H1 (cell line): ENCODE data around the gene GRIN3A. TPM values are rescaled to one million over a fixed set of nuclear protein-coding genes. Genes with fewer than 3 reads are reported as not detected.

ENCODE experiments used
- CTCF ChIA-PET: fragments of 300-600 bp; sonication (Branson Sonifier 250); formaldehyde crosslinking; loops from one replicate; lab custom pipeline; 2021; ENCODE audit not compliant: partially characterized antibody; lab: Charles Lee
- POLR2A ChIA-PET: fragments of 300-600 bp; sonication (Branson Sonifier 250); formaldehyde crosslinking; loops from one replicate; lab custom pipeline; 2021; ENCODE audit warnings: inconsistent platforms; ENCODE audit not compliant: partially characterized antibody; lab: Charles Lee
- DNase-seq, 2 experiments: peaks; one replicate each; pipeline versions ENCODE4 v3.0.0 to v3.0.0-alpha.2; 2010 to 2022; ENCODE audit warnings: low spot score in 2 of 2, low read depth in 1 of 2, mixed read lengths in 1 of 2
- FAIRE-seq: peaks from 2 replicates; lab custom pipeline; 2011; peaks lifted over from hg19 to GRCh38; lab: Jason Lieb, UNC
- H2AFZ ChIP-seq: 2 replicates; pipeline ENCODE4 v1.8.1; 2012; ENCODE audit warnings: low read length, inconsistent platforms
- H2AK5ac ChIP-seq: 2 replicates; pipeline ENCODE4 v1.6.1; 2013; ENCODE audit warnings: low read depth, low read length
- H2BK120ac ChIP-seq: replicated peaks from 2 replicates; pipeline ENCODE3; 2013; ENCODE audit warnings: low read depth, low read length, inconsistent platforms
- H2BK12ac ChIP-seq: 2 replicates; pipeline ENCODE4 v1.6.1; 2013; ENCODE audit warnings: low read depth, low read length
- H2BK15ac ChIP-seq: 2 replicates; pipeline ENCODE4 v1.6.1; 2013; ENCODE audit warnings: low read length
- H2BK20ac ChIP-seq: 2 replicates; pipeline ENCODE4 v1.6.1; 2013; ENCODE audit warnings: low read length
- H2BK5ac ChIP-seq: 2 replicates; pipeline ENCODE4 v1.6.1; 2013; ENCODE audit warnings: low read depth, low read length
- H3K14ac ChIP-seq: 2 replicates; pipeline ENCODE4 v1.6.1; 2013; ENCODE audit warnings: inconsistent platforms; ENCODE audit not compliant: insufficient read length
- H3K18ac ChIP-seq: 2 replicates; pipeline ENCODE4 v1.6.1; 2013; ENCODE audit warnings: low read length; ENCODE audit errors: extremely low read depth
- H3K23ac ChIP-seq: 2 replicates; pipeline ENCODE4 v1.6.1; 2013; ENCODE audit warnings: inconsistent platforms; ENCODE audit not compliant: insufficient read length
- H3K23me2 ChIP-seq: 2 replicates; pipeline ENCODE4 v1.6.1; 2013; ENCODE audit warnings: low read depth, low read length
- H3K27ac ChIP-seq: 2 replicates; pipeline ENCODE4 v1.6.1; 2011; ENCODE audit warnings: low read depth, low read length, inconsistent platforms
- H3K27me3 ChIP-seq, 4 experiments: replicated peaks in 1 of 4; 1 replicate in 1 of 4; 2 replicates in 3 of 4; pipeline versions ENCODE4 v1.6.1 to v1.8.1; 2011 to 2013; ENCODE audit warnings: low read length in 3 of 4, mild to moderate bottlenecking in 3 of 4, inconsistent platforms in 2 of 4, mixed read lengths in 2 of 4, moderate library complexity in 1 of 4; ENCODE audit not compliant: control insufficient read depth in 3 of 4, insufficient read depth in 3 of 4; ENCODE audit errors: extremely low read depth in 1 of 4
- H3K36me3 ChIP-seq, 4 experiments: 2 replicates each; pipeline versions ENCODE4 v1.6.1 to v1.8.1; 2011 to 2013; ENCODE audit warnings: mild to moderate bottlenecking in 4 of 4, low read length in 3 of 4, moderate library complexity in 2 of 4, control low read depth in 1 of 4, inconsistent platforms in 1 of 4; ENCODE audit not compliant: insufficient read depth in 4 of 4, control insufficient read depth in 2 of 4
- H3K4ac ChIP-seq: replicated peaks from 2 replicates; pipeline ENCODE3; 2013; ENCODE audit warnings: low read length, low read depth, mixed read lengths, inconsistent platforms; ENCODE audit not compliant: insufficient read length
- H3K4me1 ChIP-seq, 4 experiments: replicated peaks in 1 of 4; 1 replicate in 1 of 4; 2 replicates in 3 of 4; pipeline versions ENCODE4 v1.6.1 to v1.8.1; 2011 to 2013; ENCODE audit warnings: low read length in 3 of 4, inconsistent platforms in 2 of 4, mixed read lengths in 1 of 4; ENCODE audit not compliant: insufficient read depth in 4 of 4, control insufficient read depth in 3 of 4
- H3K4me2 ChIP-seq, 2 experiments: 2 replicates each; pipeline versions ENCODE4 v1.6.1 to v1.8.1; 2011 to 2013; ENCODE audit warnings: low read depth in 2 of 2, low read length in 2 of 2, control low read depth in 1 of 2, inconsistent platforms in 1 of 2, mild to moderate bottlenecking in 1 of 2; ENCODE audit not compliant: insufficient read depth in 1 of 2
- H3K4me3 ChIP-seq, 4 experiments: fragments of 200-600, 300-600 bp in 1 of 4; sonication (generic), shearing (Covaris generic), sonication (Bioruptor Twin) in 1 of 4; 2 replicates each; pipeline versions ENCODE4 v1.5.1 to v1.8.1; 2011 to 2016; ENCODE audit warnings: low read length in 4 of 4, low read depth in 3 of 4, control low read depth in 2 of 4, inconsistent platforms in 2 of 4, mild to moderate bottlenecking in 2 of 4, mixed read lengths in 1 of 4, moderate library complexity in 1 of 4; ENCODE audit not compliant: insufficient read depth in 2 of 4; ENCODE audit errors: extremely low read depth in 1 of 4
- H3K56ac ChIP-seq: replicated peaks from 2 replicates; pipeline ENCODE3; 2013; ENCODE audit warnings: low read depth, mild to moderate bottlenecking, mixed read lengths, low read length, inconsistent platforms; ENCODE audit not compliant: insufficient read length
- H3K79me1 ChIP-seq: 2 replicates; pipeline ENCODE4 v1.6.1; 2013; ENCODE audit warnings: low read depth, low read length, control low read depth
- H3K79me2 ChIP-seq, 2 experiments: 2 replicates each; pipeline versions ENCODE4 v1.6.1 to v1.8.1; 2012 to 2013; ENCODE audit warnings: low read length in 2 of 2, mild to moderate bottlenecking in 2 of 2, inconsistent platforms in 1 of 2; ENCODE audit not compliant: insufficient read depth in 2 of 2, control insufficient read depth in 1 of 2
- H3K9ac ChIP-seq, 4 experiments: replicated peaks in 1 of 4; 1 replicate in 1 of 4; 2 replicates in 3 of 4; pipeline versions ENCODE4 v1.6.1 to v1.8.1; 2011 to 2013; ENCODE audit warnings: low read depth in 3 of 4, low read length in 3 of 4, control low read depth in 2 of 4, mild to moderate bottlenecking in 2 of 4, moderate library complexity in 2 of 4, inconsistent platforms in 1 of 4; ENCODE audit errors: extremely low read depth in 1 of 4
- H3K9me3 ChIP-seq, 2 experiments: 2 replicates each; pipeline versions ENCODE4 v1.6.1 to v1.8.1; 2012 to 2013; ENCODE audit warnings: mild to moderate bottlenecking in 2 of 2, moderate library complexity in 2 of 2, control low read depth in 1 of 2, inconsistent platforms in 1 of 2, low read depth in 1 of 2, low read length in 1 of 2, mixed read lengths in 1 of 2; ENCODE audit not compliant: insufficient read depth in 2 of 2
- H4K20me1 ChIP-seq, 2 experiments: replicated peaks in 1 of 2; 2 replicates each; pipeline versions ENCODE3 to v1.8.1; 2011 to 2013; ENCODE audit warnings: inconsistent platforms in 2 of 2, low read length in 2 of 2, mild to moderate bottlenecking in 1 of 2; ENCODE audit not compliant: insufficient read depth in 2 of 2, control insufficient read depth in 1 of 2
- H4K5ac ChIP-seq: 2 replicates; pipeline ENCODE4 v1.6.1; 2013; ENCODE audit warnings: low read length, low read depth, mixed read lengths, inconsistent platforms; ENCODE audit not compliant: insufficient read length
- H4K8ac ChIP-seq: 2 replicates; pipeline ENCODE4 v1.8.0; 2013; ENCODE audit warnings: mild to moderate bottlenecking, moderate library complexity, low read length, inconsistent platforms; ENCODE audit not compliant: insufficient read depth; ENCODE audit errors: extremely low read depth
- H4K91ac ChIP-seq: replicated peaks from 2 replicates; pipeline ENCODE3; 2013; ENCODE audit warnings: low read length, mixed read lengths, inconsistent platforms; ENCODE audit not compliant: insufficient read length
- BACH1 ChIP-seq: IDR thresholded peaks from 2 replicates; pipeline ENCODE4 v1.6.1; 2012; ENCODE audit warnings: low read length, improper control_type of control experiment
- CBX5 ChIP-seq: fragments of 300-800, 300-1000 bp; sonication (generic); IDR thresholded peaks from 2 replicates; pipeline ENCODE4 v1.7.1; 2016; ENCODE audit warnings: antibody characterized with exemption, low read length, low read depth
- CEBPB ChIP-seq: IDR thresholded peaks from 2 replicates; pipeline ENCODE4 v1.6.1; 2012; ENCODE audit warnings: low read depth, low read length
- FOSL1 ChIP-seq: IDR thresholded peaks from 2 replicates; pipeline ENCODE4 v1.6.1; 2011; ENCODE audit warnings: mild to moderate bottlenecking, low read depth, low read length, moderate library complexity; ENCODE audit not compliant: insufficient read depth
- GTF2F1 ChIP-seq: IDR thresholded peaks from 2 replicates; pipeline ENCODE4 v1.6.1; 2012; ENCODE audit warnings: low read depth, low read length, improper control_type of control experiment, borderline replicate concordance
- JUND ChIP-seq: IDR thresholded peaks from 2 replicates; pipeline ENCODE4 v1.6.1; 2011; ENCODE audit warnings: mild to moderate bottlenecking, improper control_type of control experiment, low read length
- KDM5A ChIP-seq: fragments of 200-600 bp; IDR thresholded peaks from 2 replicates; pipeline ENCODE4 v1.7.1; 2012; ENCODE audit warnings: mild to moderate bottlenecking, low read length, inconsistent platforms, mixed read lengths
- PHF8 ChIP-seq: fragments of 200-600 bp; sonication (generic); conservative IDR thresholded peaks from 2 replicates; pipeline ENCODE4 v1.7.1; 2012; ENCODE audit warnings: low read depth, mild to moderate bottlenecking, inconsistent platforms, low read length, moderate library complexity
- RNF2 ChIP-seq: fragments of 200-900, 300-1000 bp; sonication (generic); IDR thresholded peaks from 2 replicates; pipeline ENCODE4 v1.7.1; 2016; ENCODE audit warnings: borderline replicate concordance, low read depth, mild to moderate bottlenecking, antibody characterized with exemption, low read length; ENCODE audit not compliant: poor library complexity, severe bottlenecking; ENCODE audit errors: missing control alignments
- SP1 ChIP-seq: IDR thresholded peaks from 2 replicates; pipeline ENCODE4 v1.6.1; 2011; ENCODE audit warnings: low read depth, low read length
- TAF7 ChIP-seq: optimal IDR thresholded peaks from 2 replicates; pipeline ENCODE3; 2011; ENCODE audit warnings: low read depth, mild to moderate bottlenecking, inconsistent platforms, low read length, moderate library complexity, borderline replicate concordance
- ZNF274 ChIP-seq: IDR thresholded peaks from 2 replicates; pipeline ENCODE4 v1.7.0; 2012; ENCODE audit warnings: low read length, borderline replicate concordance; ENCODE audit errors: extremely low read depth
- WGBS, 2 experiments: shearing (Covaris generic) in 1 of 2; methylation state at CpG; one replicate each; pipeline versions ENCODE4 v1.1.6 to v1.1.7; 2013 to 2015; ENCODE audit warnings: low lambda C conversion rate in 2 of 2, mixed read lengths in 2 of 2, inconsistent platforms in 1 of 2, low coverage in 1 of 2, missing lambda C conversion rate in 1 of 2; ENCODE audit not compliant: insufficient replicate concordance in 2 of 2, insufficient coverage in 1 of 2, insufficient read length in 1 of 2; ENCODE audit errors: extremely low coverage in 1 of 2, missing lambda C conversion rate in 1 of 2; 5-methylcytosine and 5-hydroxymethylcytosine counted together
- polyA plus RNA-seq, 7 experiments: library from polyadenylated mRNA; depleted of rRNA in 3 of 7; stranded (reverse) in 5 of 7; unstranded in 2 of 7; fragments of >200 nt in 5 of 7; fragments of 200-250 nt in 2 of 7; gene quantifications; 1 replicate in 5 of 7; 2 replicates in 1 of 7; 4 replicates in 1 of 7; pipeline versions ENCODE4 v1.2.1 to v1.2.3, GENCODE V29; 2011 to 2013; ENCODE audit warnings: missing spikeins in 2 of 7, mixed read lengths in 2 of 7
- total RNA-seq: library from RNA; stranded (reverse); fragmentation: NEBNext Ultra II Directional; extraction: Animal tissue kit (Norgen Biotek cat#: 25700); gene quantifications from 2 replicates; pipeline ENCODE4 v1.2.1, GENCODE V29; 2021

The GRIN3A gene
- total and polyA plus RNA-seq, 2 of the 8 experiments (the other 6 are each of a cell fraction or from before 2014, with no cell fraction given), result 0.04 TPM; not detected in 1

DNA sequence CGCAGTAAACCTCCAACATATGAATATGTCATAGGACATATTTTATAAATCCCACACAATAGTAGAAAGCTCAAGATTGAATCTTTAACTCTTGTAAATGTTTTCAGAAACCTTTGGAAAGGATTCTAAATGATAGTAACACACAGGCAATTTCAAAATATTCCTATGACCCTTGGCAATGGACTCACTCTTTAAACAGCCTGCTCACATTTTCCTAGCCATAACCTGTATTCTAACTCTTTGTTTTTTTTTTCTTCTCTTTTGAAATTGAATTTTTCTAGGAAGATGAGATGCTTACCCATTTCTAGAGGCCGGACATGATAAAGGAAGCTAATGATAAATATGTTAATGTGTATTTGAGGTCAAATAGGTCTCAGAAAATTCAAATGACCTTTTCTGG, 29.6 kb downstream of the GRIN3A start:
- Histone ChIP-seq H2BK120ac (no peak overlapping the region), H3K18ac (no peak overlapping the region), H3K23me2 (peaks cover 2% of the 10 kb centered on the region; the same call in 1 of the 2 replicates), H3K4ac (no peak overlapping the region), H3K79me1 (no peaks in the 10 kb centered on the region), H4K8ac (no peak overlapping the region), H2AFZ (no peak overlapping the region), H3K9me3 (no peaks in the 10 kb centered on the region), H2BK12ac (no peak overlapping the region), H3K9ac (no peak overlapping the region), H3K27ac (no peak overlapping the region), H3K4me3 (no peak overlapping the region), H3K4me2 (no peak overlapping the region), H2AK5ac (no peak overlapping the region), H3K4me1 (peaks cover 0 to 6% (median 3%) of the 10 kb centered on the region in 4 experiments; a peak in 5 of 7 replicates), H2BK15ac (no peak overlapping the region), H4K91ac (no peak overlapping the region), H4K20me1 (no peaks in the 10 kb centered on the region), H4K5ac (no peak overlapping the region), H3K23ac (no peak overlapping the region), H3K79me2 (no peaks in the 10 kb centered on the region), H3K14ac (no peak overlapping the region), H3K36me3 (no peaks in the 10 kb centered on the region), H3K27me3 (peaks cover 0 to 2% (median 0%) of the 10 kb centered on the region in 4 experiments; a peak in 1 of 7 replicates), H2BK20ac (no peak overlapping the region), H2BK5ac (no peak overlapping the region), H3K56ac (no peak overlapping the region)
- CTCF ChIA-PET, result no interaction called here
- 90% methylated on average over 2 of the region's 2 CpGs; no CpG with 5 or more reads in 1 of the 2 experiments for WGBS, 2 experiments
- no peak for TF ChIP-seq KDM5A
- TF ChIP-seq GTF2F1, result no peak
- no peak for TF ChIP-seq JUND
- no peak for TF ChIP-seq RNF2
- TF ChIP-seq CEBPB, result no peak
- TF ChIP-seq TAF7, result no peak
- TF ChIP-seq BACH1, result no peak
- TF ChIP-seq FOSL1, result no peak
- no peak for TF ChIP-seq ZNF274
- no peak for TF ChIP-seq PHF8
- no peak for TF ChIP-seq CBX5
- no peak for TF ChIP-seq SP1
- DNase-seq (no peak), FAIRE-seq (no peak)
- POLR2A ChIA-PET, result no interaction called here
